HL-60 (cell line): Measurements from ENCODE around the gene GPATCH8.

Experiments
- GABPA ChIP-seq: IDR thresholded peaks from 2 replicates; pipeline ENCODE4 v1.6.1; 2012; ENCODE audit warnings: low read depth
- POLR2AphosphoS5 ChIP-seq: IDR thresholded peaks from 2 replicates; pipeline ENCODE4 v1.6.1; 2012; ENCODE audit warnings: low read depth
- TF ChIP-seq, protein P1 (sequence below): IDR thresholded peaks from one replicate; pipeline ENCODE4 v1.5.1; 2011; ENCODE audit warnings: low read length, control low read depth, inconsistent platforms; ENCODE audit not compliant: insufficient read depth
- TF ChIP-seq, protein P2 (sequence below): IDR thresholded peaks from 2 replicates; pipeline ENCODE4 v1.6.1; 2012; ENCODE audit warnings: low read depth; ENCODE audit not compliant: insufficient replicate concordance

DNA sequence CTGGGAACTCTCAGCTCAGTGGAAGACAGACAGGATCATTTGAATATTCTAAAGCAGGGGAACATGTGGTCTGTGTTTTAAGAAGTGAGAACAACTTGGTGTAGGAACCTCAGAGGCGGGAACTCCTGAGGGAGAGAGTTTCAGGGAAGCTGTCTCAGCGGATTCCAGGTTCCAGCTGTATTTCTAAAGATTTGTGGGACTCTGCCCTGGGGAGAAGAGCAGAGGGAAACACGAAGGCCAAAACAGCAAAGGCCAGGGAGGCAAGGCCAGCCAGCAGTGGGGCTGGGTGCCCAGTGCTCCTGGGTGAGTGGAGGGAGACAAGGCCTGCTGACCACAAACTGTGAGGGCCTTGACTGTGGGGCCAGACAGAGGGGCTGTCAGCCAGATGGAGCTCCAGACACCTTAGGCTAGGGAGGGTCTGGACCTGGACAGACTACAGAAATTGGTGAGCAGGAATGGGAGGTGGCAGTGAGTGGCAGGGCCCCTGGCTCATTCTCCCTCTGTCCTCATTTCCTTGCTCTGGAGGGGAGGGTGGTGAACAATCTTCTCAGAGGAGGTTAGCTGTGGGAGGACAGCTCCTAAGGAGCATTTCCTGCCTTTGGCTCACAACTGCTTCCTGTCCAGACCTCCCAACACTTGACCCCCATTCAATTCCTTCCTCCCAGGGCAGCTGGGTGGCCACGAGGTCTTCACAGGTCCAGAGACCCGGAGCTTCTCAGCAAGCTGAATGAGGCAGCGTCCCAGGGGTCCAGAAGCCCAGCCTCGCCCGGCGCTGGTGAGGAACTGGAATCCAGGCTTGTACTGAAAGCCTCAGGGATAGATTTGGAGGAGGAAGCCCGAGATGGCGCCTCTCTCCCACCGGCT is 33.1 kb upstream of the GPATCH8 start:
- TF ChIP-seq POLR2AphosphoS5 (no peak), GABPA (no peak)
- TF ChIP-seq, protein P1, sequence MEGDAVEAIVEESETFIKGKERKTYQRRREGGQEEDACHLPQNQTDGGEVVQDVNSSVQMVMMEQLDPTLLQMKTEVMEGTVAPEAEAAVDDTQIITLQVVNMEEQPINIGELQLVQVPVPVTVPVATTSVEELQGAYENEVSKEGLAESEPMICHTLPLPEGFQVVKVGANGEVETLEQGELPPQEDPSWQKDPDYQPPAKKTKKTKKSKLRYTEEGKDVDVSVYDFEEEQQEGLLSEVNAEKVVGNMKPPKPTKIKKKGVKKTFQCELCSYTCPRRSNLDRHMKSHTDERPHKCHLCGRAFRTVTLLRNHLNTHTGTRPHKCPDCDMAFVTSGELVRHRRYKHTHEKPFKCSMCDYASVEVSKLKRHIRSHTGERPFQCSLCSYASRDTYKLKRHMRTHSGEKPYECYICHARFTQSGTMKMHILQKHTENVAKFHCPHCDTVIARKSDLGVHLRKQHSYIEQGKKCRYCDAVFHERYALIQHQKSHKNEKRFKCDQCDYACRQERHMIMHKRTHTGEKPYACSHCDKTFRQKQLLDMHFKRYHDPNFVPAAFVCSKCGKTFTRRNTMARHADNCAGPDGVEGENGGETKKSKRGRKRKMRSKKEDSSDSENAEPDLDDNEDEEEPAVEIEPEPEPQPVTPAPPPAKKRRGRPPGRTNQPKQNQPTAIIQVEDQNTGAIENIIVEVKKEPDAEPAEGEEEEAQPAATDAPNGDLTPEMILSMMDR = no peak
- TF ChIP-seq, protein P2, sequence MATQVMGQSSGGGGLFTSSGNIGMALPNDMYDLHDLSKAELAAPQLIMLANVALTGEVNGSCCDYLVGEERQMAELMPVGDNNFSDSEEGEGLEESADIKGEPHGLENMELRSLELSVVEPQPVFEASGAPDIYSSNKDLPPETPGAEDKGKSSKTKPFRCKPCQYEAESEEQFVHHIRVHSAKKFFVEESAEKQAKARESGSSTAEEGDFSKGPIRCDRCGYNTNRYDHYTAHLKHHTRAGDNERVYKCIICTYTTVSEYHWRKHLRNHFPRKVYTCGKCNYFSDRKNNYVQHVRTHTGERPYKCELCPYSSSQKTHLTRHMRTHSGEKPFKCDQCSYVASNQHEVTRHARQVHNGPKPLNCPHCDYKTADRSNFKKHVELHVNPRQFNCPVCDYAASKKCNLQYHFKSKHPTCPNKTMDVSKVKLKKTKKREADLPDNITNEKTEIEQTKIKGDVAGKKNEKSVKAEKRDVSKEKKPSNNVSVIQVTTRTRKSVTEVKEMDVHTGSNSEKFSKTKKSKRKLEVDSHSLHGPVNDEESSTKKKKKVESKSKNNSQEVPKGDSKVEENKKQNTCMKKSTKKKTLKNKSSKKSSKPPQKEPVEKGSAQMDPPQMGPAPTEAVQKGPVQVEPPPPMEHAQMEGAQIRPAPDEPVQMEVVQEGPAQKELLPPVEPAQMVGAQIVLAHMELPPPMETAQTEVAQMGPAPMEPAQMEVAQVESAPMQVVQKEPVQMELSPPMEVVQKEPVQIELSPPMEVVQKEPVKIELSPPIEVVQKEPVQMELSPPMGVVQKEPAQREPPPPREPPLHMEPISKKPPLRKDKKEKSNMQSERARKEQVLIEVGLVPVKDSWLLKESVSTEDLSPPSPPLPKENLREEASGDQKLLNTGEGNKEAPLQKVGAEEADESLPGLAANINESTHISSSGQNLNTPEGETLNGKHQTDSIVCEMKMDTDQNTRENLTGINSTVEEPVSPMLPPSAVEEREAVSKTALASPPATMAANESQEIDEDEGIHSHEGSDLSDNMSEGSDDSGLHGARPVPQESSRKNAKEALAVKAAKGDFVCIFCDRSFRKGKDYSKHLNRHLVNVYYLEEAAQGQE = no peak
